ENCODE measurements around the gene TH. TPM values are rescaled to one million over a fixed set of nuclear protein-coding genes. Genes with fewer than 3 reads are reported as not detected.

Gene TH
- total RNA-seq, 4 donors from 2014 or later = 0.36 to 0.84 TPM; not detected in 2

GRCh38 chr11:2122222-2122906 is 49.3 kb downstream of the TH start:
- intact Hi-C loops (cut with DNase I; ENCODE audit: low total_unique reads) = no loop called here
- TF ChIP-seq, protein P1, sequence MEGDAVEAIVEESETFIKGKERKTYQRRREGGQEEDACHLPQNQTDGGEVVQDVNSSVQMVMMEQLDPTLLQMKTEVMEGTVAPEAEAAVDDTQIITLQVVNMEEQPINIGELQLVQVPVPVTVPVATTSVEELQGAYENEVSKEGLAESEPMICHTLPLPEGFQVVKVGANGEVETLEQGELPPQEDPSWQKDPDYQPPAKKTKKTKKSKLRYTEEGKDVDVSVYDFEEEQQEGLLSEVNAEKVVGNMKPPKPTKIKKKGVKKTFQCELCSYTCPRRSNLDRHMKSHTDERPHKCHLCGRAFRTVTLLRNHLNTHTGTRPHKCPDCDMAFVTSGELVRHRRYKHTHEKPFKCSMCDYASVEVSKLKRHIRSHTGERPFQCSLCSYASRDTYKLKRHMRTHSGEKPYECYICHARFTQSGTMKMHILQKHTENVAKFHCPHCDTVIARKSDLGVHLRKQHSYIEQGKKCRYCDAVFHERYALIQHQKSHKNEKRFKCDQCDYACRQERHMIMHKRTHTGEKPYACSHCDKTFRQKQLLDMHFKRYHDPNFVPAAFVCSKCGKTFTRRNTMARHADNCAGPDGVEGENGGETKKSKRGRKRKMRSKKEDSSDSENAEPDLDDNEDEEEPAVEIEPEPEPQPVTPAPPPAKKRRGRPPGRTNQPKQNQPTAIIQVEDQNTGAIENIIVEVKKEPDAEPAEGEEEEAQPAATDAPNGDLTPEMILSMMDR (IDR thresholded peaks at IDR 0.05) = no peak
- TF ChIP-seq POLR2A (IDR thresholded peaks at IDR 0.05) = no peak
- H3K4me3 ChIP-seq (ENCODE audit: low read depth, poor library complexity, severe bottlenecking) = no peak overlapping the region

DNA sequence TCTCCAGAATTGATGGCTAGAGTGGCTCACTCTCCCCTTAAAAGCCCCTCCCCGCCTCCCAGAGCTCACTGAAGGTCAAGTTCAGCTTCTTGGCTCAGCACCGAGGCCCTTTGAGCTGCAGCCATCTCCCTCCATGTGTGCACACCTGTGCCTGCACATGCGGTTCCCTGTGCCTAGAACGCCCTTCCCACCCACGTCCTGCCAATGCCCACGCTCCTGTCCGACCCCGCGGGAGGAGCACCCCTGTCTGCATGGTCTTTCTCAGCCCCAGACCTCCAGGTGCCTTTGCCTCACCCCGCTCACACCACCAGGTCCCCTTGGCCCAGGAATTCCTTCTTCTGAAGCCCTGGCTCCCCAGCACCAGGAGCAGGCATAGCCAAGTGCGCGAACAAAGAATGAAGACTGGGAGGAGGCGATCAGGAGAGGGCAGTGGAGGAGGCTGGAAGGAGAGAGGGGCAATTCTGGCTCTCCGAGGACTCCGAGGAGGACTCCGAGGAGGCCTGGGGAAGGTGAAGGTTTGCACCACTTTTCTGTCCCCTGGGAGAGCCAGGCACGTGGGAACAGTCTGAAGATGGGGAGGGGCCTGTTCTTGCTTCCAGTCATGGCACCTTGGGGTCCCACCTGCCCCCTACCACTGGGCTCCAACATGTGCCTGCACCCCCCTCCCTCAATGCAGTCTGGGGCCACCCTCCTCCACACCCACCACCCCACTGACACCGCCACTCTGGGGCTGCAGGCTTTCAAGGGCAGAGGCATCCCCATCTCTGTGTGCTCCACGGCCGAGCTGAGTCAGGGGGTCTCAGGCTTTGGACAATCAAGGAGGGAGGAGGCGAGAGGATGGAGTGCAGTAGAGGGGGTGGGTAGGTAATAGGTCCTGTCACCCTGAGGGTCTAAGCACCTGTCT is 50.1 kb downstream of the TH start:
- intact Hi-C loops (cut with DNase I; ENCODE audit: low total_unique reads) = no loop called here
- no peak overlapping the region for H3K4me3 ChIP-seq (ENCODE audit: low read depth, poor library complexity, severe bottlenecking)
- TF ChIP-seq, protein P1 (IDR thresholded peaks at IDR 0.05) = no peak
- TF ChIP-seq POLR2A (IDR thresholded peaks at IDR 0.05) = no peak
- 75% methylated on average over 21 of the region's 21 CpGs for WGBS, 2 donors
- DNase-seq (ENCODE audit: low spot score in 2 of 2) = no peak

More at GRCh38 chr11:2122222-2122906, 49.3 kb downstream of the TH start:
- no peak for DNase-seq (ENCODE audit: low spot score in 2 of 2)
- 30 to 54% methylated on average over 19 of the region's 19 CpGs for WGBS, 2 donors

- TF ChIP-seq, protein P1 (IDR thresholded peaks at IDR 0.05) = no peak
- no peak for TF ChIP-seq POLR2A (IDR thresholded peaks at IDR 0.05)
- intact Hi-C loops (cut with DNase I; ENCODE audit: low total_unique reads) = no loop called here
- 61 to 63% methylated on average over 18 to 21 of the region's 23 CpGs for WGBS, 2 donors
- no peak overlapping the region for H3K4me3 ChIP-seq (ENCODE audit: low read depth, poor library complexity, severe bottlenecking)
- no peak for DNase-seq (ENCODE audit: low spot score in 2 of 2)
Measured at GRCh38 chr11:2120359-2121100, 51.1 kb downstream of the TH start.

DNA sequence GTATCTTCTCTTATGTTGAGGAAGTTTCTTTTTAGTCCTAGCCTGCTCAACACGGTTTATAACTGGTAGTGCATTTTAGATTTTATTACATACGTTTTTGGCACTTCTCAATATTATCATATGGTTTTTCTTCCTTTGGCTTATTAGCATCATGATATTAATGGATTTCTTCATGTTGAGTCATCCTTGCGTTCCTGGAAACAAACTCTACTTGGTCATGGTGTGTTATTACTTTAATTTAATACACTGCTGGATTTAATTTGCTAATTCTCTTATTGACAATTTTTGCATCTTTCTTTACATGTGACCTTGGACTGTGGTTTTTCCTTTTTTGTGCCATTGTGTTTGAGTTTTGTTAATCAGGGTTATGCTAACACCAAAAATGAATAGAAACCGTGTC is 52.9 kb downstream of the TH start:
- 43 to 50% methylated on average over 4 of the region's 4 CpGs for WGBS, 2 donors
- intact Hi-C loops (cut with DNase I; ENCODE audit: low total_unique reads) = no loop called here
- no peak overlapping the region for H3K4me3 ChIP-seq (ENCODE audit: low read depth, poor library complexity, severe bottlenecking)
- no peak for DNase-seq (ENCODE audit: low spot score in 2 of 2)
- TF ChIP-seq, protein P1 (IDR thresholded peaks at IDR 0.05) = no peak
- TF ChIP-seq POLR2A (IDR thresholded peaks at IDR 0.05) = no peak

DNA sequence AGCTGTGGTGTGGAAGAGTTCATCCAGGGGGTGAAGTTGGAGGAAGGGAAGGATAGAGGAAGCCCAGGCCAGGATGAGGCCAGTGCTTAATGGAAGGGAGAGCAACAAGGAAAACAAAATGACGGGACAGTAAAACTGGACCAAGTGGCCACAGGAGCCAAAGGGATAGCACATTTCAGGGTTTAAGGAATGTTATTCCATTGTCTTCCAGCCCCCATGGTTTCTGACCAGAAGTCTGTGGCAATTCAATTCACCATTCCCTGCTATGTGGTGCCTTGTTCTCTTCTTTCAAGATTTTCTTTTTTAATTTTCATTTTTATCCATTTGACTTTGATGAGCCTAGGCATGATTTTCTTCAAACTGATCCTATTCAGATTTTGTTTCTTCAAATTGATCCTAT is 54.9 kb downstream of the TH start:
- H3K4me3 ChIP-seq (ENCODE audit: low read depth, poor library complexity, severe bottlenecking) = no peak overlapping the region
- TF ChIP-seq POLR2A (IDR thresholded peaks at IDR 0.05) = no peak
- TF ChIP-seq, protein P1 (IDR thresholded peaks at IDR 0.05) = no peak
- intact Hi-C loops (cut with DNase I; ENCODE audit: low total_unique reads) = no loop called here
- 81 to 92% methylated on average over 1 of the region's 1 CpG for WGBS, 2 donors
- no peak for DNase-seq (ENCODE audit: low spot score in 2 of 2)
